Ascending aorta (tissue), 2 donors: Measurements from ENCODE around the gene OR2T5. TPM values are rescaled to one million over a fixed set of nuclear protein-coding genes. Genes with fewer than 3 reads are reported as not detected.
"Not testable (repeated sequence)": the region's sequence is repeated elsewhere in the genome, so short reads cannot be mapped to it uniquely, and the experiment has no call there.

ENCODE experiments used
- DNase-seq, 2 donors: peaks; one replicate each; pipeline ENCODE4 v3.0.0-alpha.2; 2019; ENCODE audit warnings: low spot score in 2 of 2
- H3K27ac ChIP-seq, 2 donors: fragments of 200-600 bp; sonication (generic); one replicate each; pipeline ENCODE4 v1.5.1; 2016 to 2017; ENCODE audit warnings: mild to moderate bottlenecking in 1 of 2
- H3K27me3 ChIP-seq: fragments of 200-600 bp; sonication (generic); one replicate; pipeline ENCODE4 v1.5.1; 2017
- H3K36me3 ChIP-seq, 2 donors: fragments of 200-600 bp; sonication (generic); one replicate each; pipeline ENCODE4 v1.5.1; 2016
- H3K4me1 ChIP-seq, 2 donors: fragments of 200-600 bp; sonication (generic); one replicate each; pipeline ENCODE4 v1.5.1; 2016 to 2017; ENCODE audit warnings: mild to moderate bottlenecking in 1 of 2
- H3K4me3 ChIP-seq, 2 donors: fragments of 200-600 bp; sonication (generic); one replicate each; pipeline ENCODE4 v1.5.1; 2016 to 2017; ENCODE audit warnings: mild to moderate bottlenecking in 1 of 2
- H3K9me3 ChIP-seq, 2 donors: fragments of 200-600 bp; sonication (generic); one replicate each; pipeline ENCODE4 v1.5.1; 2016
- intact Hi-C: fragments of 100-400 bp; cut with DNase I; formaldehyde crosslinking; loops from one replicate; pipeline ENCODE4 v1.15.1; 2023
- total RNA-seq: library from RNA; depleted of rRNA; stranded (reverse); fragments of >200 nt; gene quantifications from one replicate; pipeline ENCODE4 v1.1.0, GENCODE V29; 2016
- TF ChIP-seq, protein P1 (sequence below), 3 experiments: fragments of 200-600 bp in 2 of 3; fragments of 450-650 bp in 1 of 3; sonication (generic) in 2 of 3; IDR thresholded peaks; one replicate each; pipeline ENCODE4 v1.5.1; 2016 to 2019; ENCODE audit warnings: antibody characterized with exemption in 3 of 3, mild to moderate bottlenecking in 1 of 3, moderate library complexity in 1 of 3

The OR2T5 gene
- total RNA-seq, 1 donor from 2014 or later, result not detected

DNA sequence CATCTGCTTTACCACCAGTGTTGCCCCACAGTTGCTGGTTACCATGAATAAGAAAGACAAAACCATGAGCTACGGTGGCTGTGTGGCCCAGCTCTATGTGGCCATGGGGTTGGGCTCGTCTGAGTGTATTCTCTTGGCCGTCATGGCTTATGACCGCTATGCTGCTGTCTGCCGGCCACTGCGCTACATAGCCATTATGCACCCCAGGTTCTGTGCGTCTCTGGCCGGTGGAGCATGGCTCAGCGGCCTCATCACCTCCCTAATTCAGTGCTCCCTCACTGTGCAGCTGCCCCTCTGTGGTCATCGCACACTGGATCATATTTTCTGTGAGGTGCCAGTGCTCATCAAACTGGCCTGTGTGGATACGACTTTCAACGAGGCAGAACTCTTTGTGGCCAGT lies 33.5 kb downstream of the OR2T5 start:
- no peaks in the 10 kb centered on the region for H3K36me3 ChIP-seq
- no peak overlapping the region for H3K27ac ChIP-seq
- no peak overlapping the region for H3K4me3 ChIP-seq
- intact Hi-C loops, result no loop called here
- no peaks in the 10 kb centered on the region for H3K27me3 ChIP-seq
- no peaks in the 10 kb centered on the region for H3K9me3 ChIP-seq
- H3K4me1 ChIP-seq, result no peaks in the 10 kb centered on the region
- DNase-seq, result no peak
- TF ChIP-seq, protein P1, sequence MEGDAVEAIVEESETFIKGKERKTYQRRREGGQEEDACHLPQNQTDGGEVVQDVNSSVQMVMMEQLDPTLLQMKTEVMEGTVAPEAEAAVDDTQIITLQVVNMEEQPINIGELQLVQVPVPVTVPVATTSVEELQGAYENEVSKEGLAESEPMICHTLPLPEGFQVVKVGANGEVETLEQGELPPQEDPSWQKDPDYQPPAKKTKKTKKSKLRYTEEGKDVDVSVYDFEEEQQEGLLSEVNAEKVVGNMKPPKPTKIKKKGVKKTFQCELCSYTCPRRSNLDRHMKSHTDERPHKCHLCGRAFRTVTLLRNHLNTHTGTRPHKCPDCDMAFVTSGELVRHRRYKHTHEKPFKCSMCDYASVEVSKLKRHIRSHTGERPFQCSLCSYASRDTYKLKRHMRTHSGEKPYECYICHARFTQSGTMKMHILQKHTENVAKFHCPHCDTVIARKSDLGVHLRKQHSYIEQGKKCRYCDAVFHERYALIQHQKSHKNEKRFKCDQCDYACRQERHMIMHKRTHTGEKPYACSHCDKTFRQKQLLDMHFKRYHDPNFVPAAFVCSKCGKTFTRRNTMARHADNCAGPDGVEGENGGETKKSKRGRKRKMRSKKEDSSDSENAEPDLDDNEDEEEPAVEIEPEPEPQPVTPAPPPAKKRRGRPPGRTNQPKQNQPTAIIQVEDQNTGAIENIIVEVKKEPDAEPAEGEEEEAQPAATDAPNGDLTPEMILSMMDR (IDR thresholded peaks at IDR 0.05), result no peak

DNA sequence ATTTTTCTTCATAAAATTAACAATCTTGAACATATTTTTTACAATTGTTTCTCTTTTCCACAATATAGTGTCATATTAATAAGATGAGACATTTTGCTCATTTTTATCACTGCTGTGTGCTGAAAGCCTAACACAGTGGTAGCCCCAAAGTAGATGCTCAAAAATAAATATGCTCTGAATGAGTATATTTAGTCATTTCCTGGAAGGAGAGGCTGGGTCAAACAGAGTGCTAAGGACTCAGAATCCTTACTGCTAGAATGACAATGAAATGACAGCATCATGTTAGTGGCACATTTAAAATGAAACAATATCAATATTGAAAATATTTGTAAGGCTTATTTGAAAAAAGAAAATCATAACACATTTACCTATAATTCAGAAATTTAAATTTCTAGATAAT lies 49.1 kb downstream of the OR2T5 start:
- intact Hi-C loops, H3K27ac ChIP-seq: not testable (repeated sequence)

More for the DNA sequence above, 49.1 kb downstream of the OR2T5 start:
- not testable (repeated sequence) for H3K4me1 ChIP-seq, DNase-seq, H3K4me3 ChIP-seq, H3K36me3 ChIP-seq, H3K27me3 ChIP-seq, H3K9me3 ChIP-seq

Other genes starting within 250 kb of the OR2T5 start
- gene OR2T33, start 210.6 kb upstream of the OR2T5 start, total RNA-seq, result not detected
- gene OR2T12, start 185.2 kb upstream of the OR2T5 start, total RNA-seq, result not detected
- gene OR2M7, start 164.0 kb upstream of the OR2T5 start, total RNA-seq, result not detected
- gene OR14C36, start 139.8 kb upstream of the OR2T5 start, total RNA-seq, result not detected
- gene OR2T4, start 126.9 kb upstream of the OR2T5 start, total RNA-seq, result not detected
- not detected for gene OR2T6, start 112.8 kb upstream of the OR2T5 start, total RNA-seq
- gene OR2T1, start 85.5 kb upstream of the OR2T5 start, total RNA-seq, result not detected
- not detected for gene OR2T2, start 43.0 kb upstream of the OR2T5 start, total RNA-seq
- not detected for gene OR2T3, start 15.2 kb upstream of the OR2T5 start, total RNA-seq
- gene OR2G6, start 19.5 kb downstream of the OR2T5 start, total RNA-seq, result not detected
- not detected for gene OR2T29, start 74.2 kb downstream of the OR2T5 start, total RNA-seq
- not detected for gene OR2T34, start 86.2 kb downstream of the OR2T5 start, total RNA-seq
- not detected for gene OR2T10, start 109.1 kb downstream of the OR2T5 start, total RNA-seq
- 2.8 TPM for gene OR2T11, start 146.5 kb downstream of the OR2T5 start, total RNA-seq
- gene OR2T35, start 156.7 kb downstream of the OR2T5 start, total RNA-seq, result not detected
- gene OR2T27, start 166.9 kb downstream of the OR2T5 start, total RNA-seq, result not detected
- gene OR14I1, start 214.2 kb downstream of the OR2T5 start, total RNA-seq, result not detected